Measurements from ENCODE around the gene ENDOV.

The ENDOV gene

DNA sequence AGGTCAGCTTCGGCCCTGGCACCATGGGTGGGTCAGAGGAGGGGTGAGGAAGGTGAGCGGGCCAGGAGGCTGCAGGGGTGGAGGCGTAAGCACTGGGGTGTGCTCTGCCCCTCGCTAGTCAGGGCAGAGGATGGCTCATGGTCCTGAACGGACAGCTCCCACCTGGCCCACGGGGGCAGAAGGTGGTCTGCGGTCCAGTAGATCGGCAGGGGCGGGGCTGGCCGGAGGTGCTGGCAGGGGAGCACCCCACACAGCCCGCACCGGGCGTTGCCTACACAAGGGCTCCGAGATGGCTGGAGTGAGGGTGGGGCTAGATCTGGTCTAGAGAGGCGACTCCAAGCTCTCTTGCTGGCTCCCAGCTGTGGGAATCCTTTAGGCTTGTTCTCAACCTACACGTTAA lies 53.3 kb downstream of the ENDOV start:
- no peak for DNase-seq (ENCODE audit: low read depth in 2 of 2)

- no peak for DNase-seq (ENCODE audit: low read depth in 2 of 2)
Measured at GRCh38 chr17:80468781-80469493, 54.0 kb downstream of the ENDOV start.

- no peak for DNase-seq (ENCODE audit: low read depth in 2 of 2)
Measured at GRCh38 chr17:80469667-80470066, 54.7 kb downstream of the ENDOV start.

- DNase-seq (ENCODE audit: low read depth in 2 of 2) = no peak
Measured at GRCh38 chr17:80470603-80471002, 55.6 kb downstream of the ENDOV start.

GRCh38 chr17:80471922-80472321 lies 57.0 kb downstream of the ENDOV start:
- no peak for DNase-seq (ENCODE audit: low read depth in 2 of 2)

DNA sequence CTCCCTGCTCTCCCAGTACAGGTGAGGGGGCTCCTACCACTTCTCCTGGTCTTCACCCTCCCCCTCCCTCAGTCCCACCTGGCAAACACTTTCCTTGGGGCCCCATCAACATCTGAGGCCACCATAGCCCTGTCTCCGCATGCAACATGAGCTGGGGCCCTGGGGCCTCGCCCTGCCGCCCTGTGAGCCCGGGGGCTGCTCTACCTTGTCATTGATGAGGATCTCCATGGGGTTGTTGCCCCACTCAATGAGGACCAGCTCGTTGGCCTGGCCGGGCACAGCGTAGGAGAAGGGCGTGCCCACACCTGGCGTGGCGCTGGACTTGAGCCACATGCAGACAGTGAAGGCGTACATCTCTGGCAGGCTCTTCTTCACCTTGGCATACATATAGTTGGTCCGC lies 58.0 kb downstream of the ENDOV start:
- DNase-seq (ENCODE audit: low read depth in 2 of 2) = no peak

DNA sequence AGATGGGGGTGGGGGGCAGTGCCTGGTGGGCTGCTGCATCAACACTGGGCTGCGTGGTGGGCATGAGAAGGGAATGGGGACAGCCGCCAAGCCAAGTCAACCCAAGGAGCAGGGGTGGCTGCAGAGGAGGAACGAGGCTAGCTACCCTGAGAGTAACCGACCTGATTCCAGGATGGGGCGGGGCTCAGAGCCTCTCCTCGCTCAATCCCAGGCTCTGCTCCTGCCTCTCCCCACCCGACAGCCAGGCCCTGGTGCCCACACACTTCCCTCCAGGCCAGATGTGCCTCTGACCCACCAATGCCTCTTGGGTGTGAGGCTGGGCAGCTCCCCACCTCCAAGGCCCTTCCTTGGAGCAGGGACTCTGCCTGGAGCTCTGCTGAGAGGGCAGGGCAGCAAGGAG lies 58.7 kb downstream of the ENDOV start:
- no peak for DNase-seq (ENCODE audit: low read depth in 2 of 2)

GRCh38 chr17:80474231-80474960 lies 59.4 kb downstream of the ENDOV start:
- no peak for DNase-seq (ENCODE audit: low read depth in 2 of 2)

DNA sequence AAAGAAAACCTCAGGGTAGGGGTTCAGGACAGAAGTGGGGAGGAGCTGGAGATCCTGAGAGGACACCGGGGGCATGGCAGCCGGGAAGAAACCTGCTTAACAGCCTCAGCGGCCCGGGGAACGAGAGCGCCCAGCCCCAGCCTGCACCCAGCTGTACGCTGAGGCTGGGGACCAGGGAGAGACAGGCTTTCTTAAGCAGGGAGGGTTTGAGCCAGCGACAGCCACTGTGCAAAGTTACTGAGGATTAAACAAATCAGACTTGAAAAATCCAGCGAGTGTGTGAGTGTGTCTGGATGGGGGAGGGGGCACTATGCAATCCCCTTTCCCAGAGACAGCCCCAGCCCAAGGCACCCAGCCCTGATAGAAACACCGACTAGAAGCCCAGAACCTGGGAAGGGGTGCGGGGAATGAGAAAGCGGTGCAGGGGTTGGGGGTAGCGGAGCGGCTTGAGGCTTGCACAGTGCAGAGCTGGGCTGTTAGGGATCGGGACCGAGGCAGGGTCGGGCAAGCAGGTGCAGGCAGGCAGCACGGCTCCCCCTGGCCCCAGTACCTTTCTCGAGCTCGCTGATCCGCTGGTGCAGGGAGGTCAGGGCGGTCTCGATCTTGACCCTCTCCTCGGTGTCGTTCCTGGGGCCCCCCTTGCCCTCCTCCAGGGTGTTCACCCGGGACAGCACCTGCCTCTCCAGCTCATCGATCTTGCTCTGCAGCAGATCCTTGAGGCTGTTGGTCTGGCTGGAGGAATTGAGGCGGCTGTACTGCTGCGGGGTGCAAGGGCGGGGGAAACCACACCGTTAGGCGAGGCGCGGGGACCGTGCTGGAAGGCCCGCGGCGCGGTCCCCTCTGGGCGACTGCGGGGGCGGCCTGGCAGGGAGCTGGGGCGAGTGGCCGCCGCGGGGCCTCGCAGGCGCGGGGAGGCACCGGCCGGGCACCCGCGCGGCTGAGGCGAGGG lies 60.3 kb downstream of the ENDOV start:
- DNase-seq (ENCODE audit: low read depth in 2 of 2) = no peak

- DNase-seq (ENCODE audit: low read depth in 2 of 2) = no peak
Measured at GRCh38 chr17:80475910-80476876, 61.2 kb downstream of the ENDOV start, which contains the start of gene NPTX1. TSS of gene NPTX1 (minus strand) at chr17:80476607. CDS start at chr17:80476446, 161 bp downstream.

DNA sequence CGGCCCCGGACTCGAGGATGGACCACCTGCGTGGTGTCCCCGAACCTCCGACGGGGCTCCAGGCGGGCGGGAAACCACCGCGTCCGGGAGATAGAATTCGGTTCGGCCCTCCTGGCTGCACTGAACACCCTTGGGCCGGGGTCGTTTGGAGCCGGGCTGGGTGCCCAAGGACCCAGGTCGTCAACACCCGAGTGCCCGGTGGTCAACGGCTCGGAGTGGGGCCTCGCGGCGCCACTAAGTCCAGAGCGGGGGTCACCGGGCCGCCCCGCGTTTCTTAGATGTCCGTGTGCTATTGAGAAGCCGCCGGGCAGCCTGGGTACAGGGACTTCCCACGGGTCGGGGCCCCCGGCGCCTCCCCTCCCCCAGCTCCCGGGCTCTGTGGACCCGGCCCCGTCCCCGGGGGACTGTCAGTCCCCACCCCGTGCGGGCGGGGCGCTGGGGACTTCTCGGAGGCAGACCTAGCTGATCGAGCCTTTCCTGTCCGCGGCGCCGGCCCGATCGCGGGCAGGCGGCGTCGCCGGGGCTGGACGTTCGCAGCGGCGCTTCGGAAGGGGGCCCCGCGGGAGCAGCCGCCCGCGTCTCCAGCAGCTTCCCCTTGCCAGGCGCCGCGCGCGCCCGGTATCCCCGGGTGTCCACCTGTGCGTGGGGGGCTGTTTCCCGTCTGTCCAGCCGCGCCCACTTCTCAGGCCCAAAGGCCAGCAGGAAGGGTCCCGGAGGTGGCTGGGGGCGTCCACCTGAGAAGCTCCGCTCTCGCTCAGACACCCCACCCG lies 62.1 kb downstream of the ENDOV start:
- DNase-seq (ENCODE audit: low read depth in 2 of 2) = no peak

- no peak for DNase-seq (ENCODE audit: low read depth in 2 of 2)
Measured at GRCh38 chr17:80477647-80478478, 62.9 kb downstream of the ENDOV start.

DNA sequence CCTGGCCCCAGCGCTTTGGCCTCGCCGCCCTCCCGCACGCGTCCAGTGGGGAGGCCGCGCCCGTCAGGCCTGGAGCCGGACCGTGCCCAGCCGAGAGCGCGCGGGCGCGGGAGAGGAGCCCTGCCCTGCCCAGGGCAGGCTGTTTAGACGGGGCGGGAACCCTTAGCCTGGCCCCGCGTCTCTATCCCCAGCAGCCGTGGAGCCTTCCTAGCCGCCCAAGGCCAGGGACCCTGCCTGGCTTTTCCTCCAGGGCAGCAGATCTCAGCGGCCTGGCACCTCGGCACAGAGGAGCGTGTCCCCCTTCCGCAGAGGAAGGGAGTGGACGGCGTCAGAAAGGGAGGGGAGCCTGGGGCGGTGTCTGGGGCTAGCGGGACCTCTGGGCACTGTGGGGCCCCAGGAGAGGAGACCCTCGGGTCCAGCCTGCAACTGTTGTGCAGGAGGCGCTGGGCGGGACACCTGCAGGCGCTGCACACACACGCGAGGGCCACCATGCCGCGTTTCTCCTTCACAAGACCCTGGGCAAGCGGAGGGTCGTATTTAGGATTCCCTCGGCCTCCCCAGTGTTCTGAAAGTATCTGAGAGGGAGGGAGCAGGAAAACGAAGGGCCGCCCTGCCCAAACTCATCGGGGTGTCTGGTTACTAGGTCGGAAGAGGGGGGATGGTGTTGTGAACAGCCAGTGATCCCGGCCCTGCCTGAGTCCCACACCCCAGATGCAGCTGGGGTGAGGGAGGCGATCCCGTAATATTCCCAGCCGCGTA lies 63.7 kb downstream of the ENDOV start:
- no peak for DNase-seq (ENCODE audit: low read depth in 2 of 2)

- DNase-seq (ENCODE audit: low read depth in 2 of 2) = no peak
Measured at GRCh38 chr17:80479246-80479566, 64.2 kb downstream of the ENDOV start.

DNA sequence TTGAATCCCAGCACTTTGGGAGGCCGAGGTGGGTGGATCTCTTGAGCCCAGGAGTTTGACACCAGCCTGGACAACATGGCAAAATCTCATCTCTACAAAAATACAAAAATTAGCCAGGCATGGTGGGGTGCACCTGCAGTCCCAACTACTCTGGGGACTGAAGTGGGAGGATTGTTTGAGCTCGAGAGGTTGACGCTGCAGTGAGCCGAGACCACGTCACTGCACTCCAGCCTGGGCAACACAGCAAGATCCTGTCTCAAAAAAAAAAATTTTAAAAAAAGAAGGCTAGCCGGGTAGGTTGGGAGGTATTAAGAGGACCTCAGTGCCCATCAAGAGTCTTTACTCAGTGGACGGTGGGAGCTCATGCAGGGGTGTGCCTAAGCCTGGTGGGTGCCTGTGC lies 65.3 kb downstream of the ENDOV start:
- DNase-seq (ENCODE audit: low read depth in 2 of 2) = no peak

DNA sequence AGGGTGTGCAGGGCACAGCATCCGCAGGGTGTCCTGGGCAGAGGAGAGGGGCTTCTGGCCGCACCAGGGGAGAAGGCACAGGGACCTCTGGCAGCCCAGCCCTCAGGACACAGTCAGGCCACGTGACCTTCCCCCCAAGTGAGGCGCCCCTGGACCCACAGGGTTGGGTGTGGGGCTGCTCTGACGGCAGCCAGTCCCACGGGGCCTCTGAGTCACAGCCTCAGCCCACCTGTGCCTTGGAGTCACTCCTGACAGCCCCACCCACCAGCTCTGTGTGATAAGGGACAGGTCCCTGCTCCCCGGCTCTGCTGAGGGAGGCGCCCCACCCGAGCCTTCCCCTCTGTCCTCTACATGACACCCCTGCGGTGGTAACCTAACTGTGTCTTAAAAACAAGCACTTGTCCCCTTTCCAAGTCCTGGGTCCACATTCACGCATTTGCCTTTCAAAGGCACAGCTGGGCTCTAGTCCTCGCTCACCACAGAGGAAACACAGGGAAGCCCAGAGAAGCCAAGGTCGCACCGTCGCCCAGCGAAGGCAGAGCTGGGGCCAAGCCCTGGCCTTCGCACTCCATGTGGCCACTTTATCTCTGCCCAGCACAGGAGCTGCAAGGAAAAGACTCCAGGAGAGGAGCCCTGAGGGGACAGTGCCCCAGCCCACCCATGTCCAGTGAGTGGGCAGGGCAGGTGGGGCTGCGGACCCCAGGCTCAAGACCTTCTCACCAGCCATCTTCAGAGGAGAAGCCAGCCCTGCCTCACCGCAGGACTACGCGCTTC lies 66.5 kb downstream of the ENDOV start:
- DNase-seq (ENCODE audit: low read depth in 2 of 2) = no peak

DNA sequence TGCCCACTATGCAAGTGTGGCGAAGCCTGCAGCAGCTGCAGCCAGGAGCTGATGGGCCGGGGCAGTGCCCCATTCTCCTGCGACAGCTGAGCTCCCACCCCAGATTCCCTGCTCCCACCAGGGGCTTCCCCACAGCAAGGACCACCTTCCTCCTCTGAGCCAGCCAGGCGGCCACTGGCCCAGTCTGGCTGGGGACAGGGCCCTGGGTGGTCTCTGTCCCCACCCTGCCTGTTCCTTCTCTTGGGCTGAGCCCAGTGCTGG lies 67.0 kb downstream of the ENDOV start:
- DNase-seq (ENCODE audit: low read depth in 2 of 2) = no peak

DNA sequence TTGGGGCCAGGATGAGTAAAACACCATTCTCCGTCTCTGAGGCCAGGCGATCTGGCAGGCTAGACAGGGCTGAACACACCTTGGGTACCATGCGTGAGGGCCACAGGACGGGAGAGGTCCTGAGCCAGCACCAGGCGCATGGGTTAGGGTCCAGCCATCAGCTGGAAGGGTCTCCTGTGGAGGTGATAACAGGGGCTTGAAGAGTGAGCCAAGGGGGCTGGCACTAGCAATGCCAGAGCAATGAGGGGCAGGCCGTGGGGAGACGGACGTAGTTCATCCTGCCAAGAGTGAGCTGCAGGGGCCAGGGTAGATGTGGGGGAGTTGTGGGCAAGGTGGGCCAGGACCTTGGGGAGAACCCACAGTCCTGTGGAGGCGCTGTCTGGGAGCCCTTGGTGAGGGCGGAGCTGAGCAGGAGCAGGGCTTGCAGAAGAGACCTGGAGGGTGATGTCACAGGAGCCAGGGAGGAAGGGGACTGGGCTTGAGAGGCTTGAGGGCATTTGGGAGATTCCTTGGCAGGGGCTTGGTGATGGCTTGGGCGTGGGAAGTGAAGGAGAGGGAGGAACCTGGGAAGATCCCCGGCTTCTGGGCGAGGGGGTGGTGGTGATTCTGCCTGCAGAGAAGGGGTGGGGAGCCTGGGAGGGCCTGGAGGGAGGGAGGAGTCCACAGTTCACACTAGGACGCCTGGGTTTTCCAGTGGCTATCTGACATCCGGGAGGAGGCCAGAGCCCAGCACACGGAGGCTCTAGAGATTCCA lies 67.8 kb downstream of the ENDOV start:
- no peak for DNase-seq (ENCODE audit: low read depth in 2 of 2)

Data from stimulated activated CD8-positive, alpha-beta memory T cell treated with anti-CD3 and anti-CD28 coated beads, Interleukin-15, amount 100 ng/mL, for 48 hours (primary cell).